Activated CD4-positive, alpha-beta T cell treated with anti-CD3 and anti-CD28 coated beads, Interleukin-2, amount 10 ng/mL, durations not matched to agents 24 days and 14 days (primary cell): ENCODE results near the gene KCTD1. TPM values are rescaled to one million over a fixed set of nuclear protein-coding genes. Genes with fewer than 3 reads are reported as not detected.

ENCODE experiments used
- DNase-seq: peaks from one replicate; pipeline ENCODE4 v3.0.0; 2022
- H3K27ac Mint-ChIP-seq: one replicate; pipeline ENCODE4 v1.8.0; 2022; ENCODE audit warnings: mild to moderate bottlenecking, mixed read lengths
- H3K27me3 Mint-ChIP-seq: one replicate; pipeline ENCODE4 v1.8.0; 2022; ENCODE audit warnings: mixed read lengths
- H3K36me3 Mint-ChIP-seq: one replicate; pipeline ENCODE4 v1.8.0; 2022; ENCODE audit warnings: low read depth, mild to moderate bottlenecking, mixed read lengths
- H3K4me1 Mint-ChIP-seq: one replicate; pipeline ENCODE4 v1.8.0; 2021; ENCODE audit warnings: mixed read lengths
- H3K4me3 Mint-ChIP-seq: one replicate; pipeline ENCODE4 v1.8.0; 2022; ENCODE audit warnings: mild to moderate bottlenecking, moderate library complexity, mixed read lengths
- H3K9me3 Mint-ChIP-seq: one replicate; pipeline ENCODE4 v1.8.0; 2021; ENCODE audit warnings: mixed read lengths
- intact Hi-C: fragments of 100-400 bp; cut with micrococcal nuclease; formaldehyde crosslinking; loops from one replicate; pipeline ENCODE4 v1.15.1; 2023
- total RNA-seq: library from RNA; stranded (reverse); gene quantifications from 2 replicates; pipeline ENCODE4 v1.2.3, GENCODE V29; 2022

Gene KCTD1
- total RNA-seq, 1 donor from 2014 or later: 5.0 TPM

DNA sequence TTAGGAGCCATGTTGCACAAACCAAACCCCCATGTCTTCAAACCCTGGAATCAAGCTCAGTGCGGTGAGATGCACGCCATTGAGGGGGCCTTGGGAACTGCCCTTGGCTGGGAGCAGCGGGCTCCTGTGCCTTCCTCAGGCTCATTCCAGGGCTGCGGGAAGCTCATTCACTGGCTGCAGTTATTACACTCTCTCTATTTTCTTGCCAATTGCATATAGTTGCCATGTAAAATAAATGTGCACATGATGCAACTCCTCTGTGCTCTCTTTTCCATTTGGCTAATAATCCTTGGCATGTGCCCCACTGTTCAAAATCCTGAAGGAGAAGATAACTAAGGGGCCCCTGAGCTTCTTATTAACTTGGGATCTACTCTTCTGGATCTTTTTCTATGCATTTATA is 74.7 kb downstream of the KCTD1 start:
- DNase-seq: no peak
- Mint-ChIP-seq H3K36me3 (no peaks in the 10 kb centered on the region), H3K27ac (no peak overlapping the region), H3K27me3 (no peaks in the 10 kb centered on the region), H3K4me3 (no peak overlapping the region), H3K9me3 (no peaks in the 10 kb centered on the region), H3K4me1 (no peaks in the 10 kb centered on the region)
- intact Hi-C loops: no loop called here

- intact Hi-C loops: no loop called here
- DNase-seq: no peak
- no peak overlapping the region for H3K27ac Mint-ChIP-seq
- H3K27me3 Mint-ChIP-seq: no peaks in the 10 kb centered on the region
- H3K4me3 Mint-ChIP-seq: no peak overlapping the region
- no peaks in the 10 kb centered on the region for H3K9me3 Mint-ChIP-seq
- H3K36me3 Mint-ChIP-seq: no peaks in the 10 kb centered on the region
- no peaks in the 10 kb centered on the region for H3K4me1 Mint-ChIP-seq
Measured at GRCh38 chr18:26471826-26472225, 76.5 kb downstream of the KCTD1 start.

DNA sequence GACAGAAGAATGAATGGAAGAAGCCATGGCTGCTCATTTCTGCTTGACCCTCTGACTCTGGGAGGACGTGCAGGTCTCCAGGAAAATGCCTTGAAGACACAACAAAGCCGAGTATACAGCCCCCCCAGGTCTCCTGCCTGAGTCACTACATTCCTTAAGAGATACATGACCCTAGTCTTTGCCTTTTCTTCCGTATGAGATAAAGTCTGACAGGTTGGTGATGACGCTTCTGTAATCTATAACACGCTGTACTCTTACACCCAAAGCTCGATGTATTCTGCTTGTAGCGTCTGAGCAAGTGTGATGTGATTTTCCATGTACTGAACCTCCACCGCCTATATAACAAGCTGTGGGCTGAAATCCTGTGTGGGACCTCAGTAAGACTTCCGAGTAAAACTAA is 77.3 kb downstream of the KCTD1 start:
- Mint-ChIP-seq H3K27me3 (no peaks in the 10 kb centered on the region), H3K36me3 (no peaks in the 10 kb centered on the region), H3K9me3 (no peaks in the 10 kb centered on the region), H3K27ac (no peak overlapping the region), H3K4me3 (no peak overlapping the region), H3K4me1 (no peaks in the 10 kb centered on the region)
- intact Hi-C loops: no loop called here
- no peak for DNase-seq

GRCh38 chr18:26470011-26470637 is 78.2 kb downstream of the KCTD1 start:
- no peaks in the 10 kb centered on the region for H3K9me3 Mint-ChIP-seq
- H3K36me3 Mint-ChIP-seq: no peaks in the 10 kb centered on the region
- H3K27ac Mint-ChIP-seq: no peak overlapping the region
- H3K27me3 Mint-ChIP-seq: no peaks in the 10 kb centered on the region
- no peak for DNase-seq
- H3K4me3 Mint-ChIP-seq: no peak overlapping the region
- H3K4me1 Mint-ChIP-seq: no peaks in the 10 kb centered on the region
- intact Hi-C loops: no loop called here

DNA sequence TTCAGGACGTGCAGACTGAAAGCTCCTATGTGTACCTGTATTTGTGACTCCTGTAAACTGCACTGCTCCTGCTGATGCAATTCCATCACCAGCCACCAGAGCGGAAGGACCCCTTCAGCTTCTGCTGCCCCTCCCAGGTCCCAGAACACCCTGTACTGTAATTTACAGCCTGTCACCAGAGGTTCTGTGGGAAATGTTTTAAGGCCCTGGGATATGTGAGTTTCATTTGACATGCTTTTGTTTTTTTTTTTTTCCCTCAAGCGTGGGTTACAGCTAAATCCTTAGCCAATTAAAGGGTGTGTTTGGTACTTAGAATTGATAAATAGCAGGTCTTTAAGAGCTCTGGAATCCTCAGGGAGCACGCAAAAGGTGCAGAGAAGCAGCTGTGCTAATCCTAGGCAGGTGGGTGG is 79.4 kb downstream of the KCTD1 start:
- DNase-seq: no peak
- Mint-ChIP-seq H3K36me3 (no peaks in the 10 kb centered on the region), H3K4me1 (no peaks in the 10 kb centered on the region), H3K27ac (no peak overlapping the region), H3K4me3 (no peak overlapping the region), H3K9me3 (no peaks in the 10 kb centered on the region), H3K27me3 (no peaks in the 10 kb centered on the region)
- intact Hi-C loops: no loop called here

GRCh38 chr18:26466026-26466425 is 82.3 kb downstream of the KCTD1 start:
- Mint-ChIP-seq H3K27me3 (no peaks in the 10 kb centered on the region), H3K9me3 (no peaks in the 10 kb centered on the region), H3K4me1 (no peaks in the 10 kb centered on the region), H3K36me3 (no peaks in the 10 kb centered on the region), H3K4me3 (no peak overlapping the region), H3K27ac (no peak overlapping the region)
- no peak for DNase-seq
- intact Hi-C loops: no loop called here

DNA sequence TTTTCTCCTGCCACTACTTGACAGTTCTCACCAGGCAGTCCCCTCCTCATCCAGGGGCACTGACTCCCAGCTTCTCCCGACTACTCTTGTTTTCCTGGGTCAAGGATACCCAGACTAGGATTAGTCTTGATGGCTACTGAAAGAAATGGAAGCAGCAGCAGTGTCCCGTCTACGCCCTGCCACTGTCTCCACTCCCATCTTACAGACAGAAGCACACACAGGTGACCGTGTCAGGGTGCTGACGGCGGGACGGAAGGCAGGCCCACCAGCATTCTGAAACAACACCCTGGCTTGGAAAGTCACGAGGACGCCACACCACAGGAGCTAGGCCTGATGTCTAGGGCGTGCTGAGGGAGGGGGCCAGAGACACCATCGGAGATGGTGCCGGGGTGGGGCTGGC is 82.9 kb downstream of the KCTD1 start:
- DNase-seq: no peak
- Mint-ChIP-seq H3K9me3 (no peaks in the 10 kb centered on the region), H3K36me3 (no peaks in the 10 kb centered on the region), H3K4me1 (peaks cover 3% of the 10 kb centered on the region), H3K27me3 (no peaks in the 10 kb centered on the region), H3K27ac (no peak overlapping the region), H3K4me3 (no peak overlapping the region)
- intact Hi-C loops: no loop called here

DNA sequence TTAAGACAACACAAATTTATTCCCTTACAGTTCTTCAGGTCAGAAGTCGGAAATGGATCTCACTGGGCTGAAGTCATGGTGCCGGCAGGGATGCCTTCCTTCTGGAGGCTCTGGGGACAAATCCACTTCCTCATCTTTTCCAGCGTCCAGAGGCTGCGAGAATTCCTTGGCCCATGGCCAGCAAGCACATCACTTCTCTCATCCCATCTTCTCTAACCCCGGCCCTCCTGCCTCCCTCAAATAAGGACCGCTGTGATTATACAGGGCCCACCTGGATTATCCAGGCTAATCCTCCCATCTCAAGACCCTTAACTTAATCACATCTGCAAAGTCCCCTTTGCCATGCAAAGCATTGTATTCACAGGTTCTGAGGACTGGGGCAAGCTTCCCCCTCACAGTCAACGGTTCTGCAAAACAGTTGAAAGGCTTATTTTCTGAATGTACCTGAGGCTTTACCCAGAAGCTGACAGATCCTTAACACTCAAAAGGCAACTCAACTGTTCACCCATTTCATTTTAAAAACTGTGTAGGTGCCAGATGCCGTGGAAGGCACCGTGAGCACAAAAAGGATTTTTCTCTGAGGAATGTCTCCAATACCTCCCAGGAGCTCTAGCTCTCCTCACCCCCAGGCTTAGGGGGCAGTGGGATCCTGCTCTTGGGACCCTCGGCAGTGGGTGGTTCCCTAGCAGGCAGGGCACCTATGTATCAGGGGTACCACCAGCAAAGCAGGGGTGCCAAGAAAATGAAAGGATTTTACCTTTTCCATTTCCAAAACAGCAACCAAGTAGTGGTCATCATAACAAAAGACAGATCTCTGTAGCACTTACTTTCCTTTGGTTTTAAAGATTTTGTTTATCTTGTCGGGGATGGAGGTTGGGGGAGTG is 84.0 kb downstream of the KCTD1 start:
- Mint-ChIP-seq H3K27ac (no peak overlapping the region), H3K36me3 (no peaks in the 10 kb centered on the region), H3K27me3 (no peaks in the 10 kb centered on the region), H3K4me3 (no peak overlapping the region), H3K4me1 (peaks cover 5% of the 10 kb centered on the region), H3K9me3 (no peaks in the 10 kb centered on the region)
- DNase-seq: no peak
- intact Hi-C loops: no loop called here

GRCh38 chr18:26462355-26462754 is 86.0 kb downstream of the KCTD1 start:
- DNase-seq: no peak
- no peaks in the 10 kb centered on the region for H3K27me3 Mint-ChIP-seq
- H3K27ac Mint-ChIP-seq: no peak overlapping the region
- no peaks in the 10 kb centered on the region for H3K36me3 Mint-ChIP-seq
- intact Hi-C loops: no loop called here
- H3K9me3 Mint-ChIP-seq: no peaks in the 10 kb centered on the region
- H3K4me1 Mint-ChIP-seq: peaks cover 15% of the 10 kb centered on the region
- no peak overlapping the region for H3K4me3 Mint-ChIP-seq

DNA sequence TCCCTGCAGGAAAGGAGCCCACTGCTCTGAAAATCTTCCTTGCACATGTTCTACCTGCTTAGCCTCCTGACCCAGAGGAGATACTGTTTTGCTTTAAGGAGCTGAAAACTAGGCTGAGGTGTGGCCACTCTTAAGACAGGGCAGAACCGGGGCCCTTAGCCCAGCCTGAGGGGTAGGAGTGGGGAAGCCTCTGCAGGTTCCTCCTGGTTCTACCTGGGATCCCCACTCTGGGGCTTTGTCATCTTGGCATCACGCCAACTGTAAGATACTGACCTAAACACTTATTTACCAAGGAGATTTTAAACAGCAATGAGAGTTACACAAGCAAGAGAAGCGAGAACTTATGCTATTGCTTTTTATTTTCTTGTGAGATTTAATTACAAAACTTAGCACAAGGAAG is 86.9 kb downstream of the KCTD1 start:
- Mint-ChIP-seq H3K4me1 (peaks cover 15% of the 10 kb centered on the region), H3K36me3 (no peaks in the 10 kb centered on the region), H3K27ac (no peak overlapping the region), H3K9me3 (no peaks in the 10 kb centered on the region), H3K4me3 (no peak overlapping the region), H3K27me3 (no peaks in the 10 kb centered on the region)
- intact Hi-C loops: no loop called here
- DNase-seq: no peak

DNA sequence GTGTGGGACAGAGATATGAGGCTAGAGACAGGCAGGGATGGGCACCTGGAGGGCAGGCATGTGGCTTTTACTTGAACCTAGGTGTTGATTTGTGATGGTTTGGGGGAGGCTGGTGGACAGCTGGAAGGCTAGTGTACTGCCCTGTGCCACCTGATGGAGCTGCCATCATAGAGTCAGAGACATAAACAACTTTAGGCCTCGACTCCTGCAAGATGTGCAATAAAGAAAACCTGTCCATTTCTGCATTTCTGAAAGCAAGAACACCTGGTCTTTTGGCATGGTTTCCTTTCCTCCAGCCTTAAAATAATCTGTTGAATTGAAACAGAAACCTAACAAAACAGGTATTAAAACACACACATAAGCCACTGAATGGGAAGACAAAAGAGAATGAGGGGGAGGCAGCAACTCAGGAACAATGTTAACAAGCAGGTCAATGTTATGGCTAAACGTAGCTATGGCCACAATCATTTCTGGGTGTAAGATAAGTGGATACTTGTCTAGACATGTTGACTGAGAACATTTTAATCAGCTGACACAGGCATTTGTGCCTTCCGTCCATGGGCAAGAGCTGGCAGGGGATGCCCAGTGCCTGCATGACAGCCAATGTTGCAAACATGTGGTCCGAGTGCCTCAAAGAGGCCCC is 87.8 kb downstream of the KCTD1 start:
- Mint-ChIP-seq H3K36me3 (no peaks in the 10 kb centered on the region), H3K4me1 (peaks cover 15% of the 10 kb centered on the region), H3K9me3 (no peaks in the 10 kb centered on the region), H3K4me3 (no peak overlapping the region), H3K27ac (no peak overlapping the region), H3K27me3 (no peaks in the 10 kb centered on the region)
- no peak for DNase-seq
- intact Hi-C loops: no loop called here

GRCh38 chr18:26459884-26460283 is 88.5 kb downstream of the KCTD1 start:
- Mint-ChIP-seq H3K4me1 (peaks cover 15% of the 10 kb centered on the region), H3K4me3 (no peak overlapping the region), H3K36me3 (no peaks in the 10 kb centered on the region), H3K9me3 (no peaks in the 10 kb centered on the region), H3K27ac (no peak overlapping the region), H3K27me3 (no peaks in the 10 kb centered on the region)
- intact Hi-C loops: loop anchor here (5.0 kb wide), 1 partner anchor 87 kb away; the partner anchor contains the start of gene KCTD1
- no peak for DNase-seq

GRCh38 chr18:26459340-26459739 is 89.0 kb downstream of the KCTD1 start:
- DNase-seq: no peak
- H3K36me3 Mint-ChIP-seq: no peaks in the 10 kb centered on the region
- intact Hi-C loops: loop anchor here (5.0 kb wide), 1 partner anchor 88 kb away; the partner anchor contains the start of gene KCTD1
- H3K4me3 Mint-ChIP-seq: no peak overlapping the region
- H3K4me1 Mint-ChIP-seq: peaks cover 15% of the 10 kb centered on the region
- H3K9me3 Mint-ChIP-seq: no peaks in the 10 kb centered on the region
- H3K27me3 Mint-ChIP-seq: no peaks in the 10 kb centered on the region
- H3K27ac Mint-ChIP-seq: no peak overlapping the region
